Astrocyte (in vitro differentiated cells and primary cell): Measurements from ENCODE around the gene ATP2A1.

ENCODE experiments used
- CTCF ChIP-seq: IDR thresholded peaks from 2 replicates; pipeline ENCODE4 v1.5.1; 2011; ENCODE audit warnings: low read depth, mild to moderate bottlenecking, inconsistent platforms, low read length, moderate library complexity; ENCODE audit not compliant: insufficient read depth
- EZH2 ChIP-seq: IDR thresholded peaks from 2 replicates; pipeline ENCODE4 v1.6.1; 2012; ENCODE audit warnings: mild to moderate bottlenecking, low read length, inconsistent platforms; ENCODE audit not compliant: insufficient read depth

- TF ChIP-seq CTCF, result no peak
- TF ChIP-seq EZH2, result no peak
These were observed 11.0 kb upstream of the ATP2A1 start for GRCh38 chr16:28867241-28867640.
